DMS153 (cell line): Measurements from ENCODE around the gene CCL4L2.
"Not testable (repeated sequence)": the region's sequence is repeated elsewhere in the genome, so short reads cannot be mapped to it uniquely, and the experiment has no call there.

Experiments used
- DNase-seq: peaks from one replicate; lab custom pipeline; 2025; lab: John Stamatoyannopoulos, UW

Gene CCL4L2

GRCh38 chr17:36210439-36211211 is at the start of gene CCL4L2:
CCL4L2 (plus strand) TSS chr17:36211063.
- not testable (repeated sequence) for DNase-seq

- DNase-seq: not testable (repeated sequence)
Measured at GRCh38 chr17:36168836-36169235, 42.0 kb upstream of the CCL4L2 start.

GRCh38 chr17:36176536-36176935 is 34.3 kb upstream of the CCL4L2 start, which contains the start of gene TBC1D3B:
TBC1D3B (minus strand) TSS chr17:36176636; CDS start chr17:36175050, 1,586 bp downstream.
- DNase-seq: not testable (repeated sequence)

DNA sequence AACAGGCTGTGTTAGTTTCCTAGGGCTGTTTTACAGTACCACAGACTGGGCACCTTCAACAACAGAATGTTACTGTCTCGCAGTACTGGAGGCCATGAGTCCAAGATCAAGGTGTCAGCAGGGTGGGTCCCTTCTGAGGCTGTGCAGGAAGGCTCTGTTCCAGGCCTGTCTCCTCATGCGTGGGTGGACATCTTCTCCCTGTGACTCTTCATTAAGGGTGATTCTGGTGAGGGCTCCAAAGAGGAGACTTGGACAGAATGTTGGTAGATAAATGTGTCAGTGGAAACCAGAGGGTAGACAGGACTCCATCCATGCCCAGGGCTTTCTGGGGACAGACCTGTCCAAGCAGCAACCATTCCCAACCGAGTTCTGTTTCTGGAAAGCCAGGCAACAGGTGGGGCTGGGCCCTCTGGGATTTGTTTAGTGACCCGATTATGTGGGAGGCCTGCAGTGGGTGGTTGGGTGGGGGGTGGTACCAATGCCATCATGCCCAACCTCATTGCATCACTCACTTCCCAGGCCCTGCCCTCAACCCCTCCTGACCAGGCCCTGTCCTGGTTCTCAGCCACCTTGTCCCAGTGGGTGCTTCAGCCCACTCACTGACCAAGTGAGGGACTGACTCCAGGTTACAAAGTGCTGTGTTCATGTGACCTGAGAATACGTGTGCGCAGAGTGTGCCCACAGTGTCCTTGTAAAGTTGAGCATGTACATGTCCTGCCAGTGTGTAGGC is 29.3 kb upstream of the CCL4L2 start:
- DNase-seq: not testable (repeated sequence)

DNA sequence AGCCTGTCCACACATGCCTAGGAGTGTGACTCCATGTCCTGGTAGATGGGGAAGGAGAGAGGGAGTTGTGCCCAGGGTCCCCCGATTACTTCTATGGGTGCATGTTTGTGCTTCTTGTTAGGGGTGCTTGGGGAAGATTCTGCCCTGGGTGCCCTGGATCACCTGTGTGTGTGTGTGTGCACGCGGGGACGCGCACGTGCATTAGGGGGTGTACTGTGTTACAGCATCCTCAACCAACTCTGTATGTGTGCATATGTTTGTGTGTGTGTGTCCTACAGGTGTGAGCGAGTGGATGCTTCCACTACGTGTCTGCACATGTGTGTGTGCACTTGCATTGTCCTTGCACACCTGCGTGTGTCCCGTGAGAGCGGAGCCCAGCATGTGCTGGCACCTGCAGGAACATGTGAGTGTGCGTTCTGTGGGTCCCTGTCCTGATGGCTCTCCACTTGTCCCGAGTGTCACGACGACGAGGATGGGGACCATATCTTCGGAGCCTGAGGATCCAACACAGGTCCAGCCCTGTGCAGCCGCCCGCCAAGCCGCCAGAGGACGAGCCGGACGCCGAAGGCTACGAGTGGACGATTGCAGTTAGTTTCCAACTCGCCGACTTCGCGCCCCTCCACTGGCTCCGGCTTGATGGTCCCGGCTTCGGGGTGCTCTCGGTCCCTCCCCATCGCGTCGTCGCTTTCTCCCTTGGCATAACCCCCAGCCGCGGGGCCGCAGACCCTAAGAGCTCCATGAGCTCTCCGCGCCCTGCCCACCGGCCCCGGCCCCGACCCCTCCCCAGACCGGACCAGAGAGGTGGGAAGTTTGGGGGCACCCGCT is 28.5 kb upstream of the CCL4L2 start:
- no peak for DNase-seq

DNA sequence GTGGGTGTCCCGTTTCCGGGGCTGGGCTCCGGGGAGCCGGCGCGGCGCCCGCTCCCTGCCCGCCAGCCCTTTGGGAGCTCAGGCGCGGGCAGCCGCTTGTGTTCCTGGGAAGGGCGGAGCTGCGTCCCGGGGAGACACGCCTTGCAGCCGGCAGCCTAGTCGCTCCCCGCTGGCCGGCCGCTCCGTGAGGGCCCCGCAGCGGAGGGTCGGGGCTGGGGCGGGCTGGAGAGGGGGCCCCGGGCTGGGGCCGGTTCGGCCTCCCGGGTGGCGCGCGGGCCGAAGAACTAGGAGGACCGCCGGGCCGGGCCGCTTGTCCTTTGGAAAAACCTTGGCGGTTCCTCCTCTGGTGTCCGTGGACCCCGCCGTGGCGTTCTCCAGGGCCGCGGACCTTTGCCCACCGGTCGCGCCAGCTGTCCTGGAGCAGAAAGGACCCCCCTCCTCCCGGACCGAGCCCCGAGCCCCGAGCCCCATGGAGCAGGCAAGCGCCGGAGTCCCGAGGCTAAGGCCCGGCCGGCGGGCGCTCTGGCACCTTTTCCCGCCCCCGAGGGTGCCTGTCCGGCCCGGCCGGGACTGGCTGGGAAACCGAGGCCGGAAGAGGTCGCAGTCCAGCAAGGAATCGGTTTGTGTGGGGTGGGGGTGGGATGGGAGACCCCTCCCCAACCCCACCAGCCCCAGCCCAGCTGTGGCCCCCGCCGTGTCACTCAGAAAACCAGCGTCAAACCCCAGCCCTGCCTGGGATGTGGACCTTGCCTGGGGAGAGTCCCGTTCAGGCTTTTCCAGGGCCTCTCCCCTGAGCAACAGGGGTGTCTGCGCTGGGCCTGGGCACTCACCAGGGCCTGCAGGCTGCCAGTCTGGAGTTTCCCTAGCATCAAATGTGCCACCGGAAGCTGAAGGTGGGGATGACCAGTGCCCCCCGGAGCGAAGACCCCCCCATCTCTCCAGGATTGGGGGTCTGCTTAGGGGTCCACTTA is 27.6 kb upstream of the CCL4L2 start:
- no peak for DNase-seq

- DNase-seq: no peak
Measured at GRCh38 chr17:36184023-36184765, 26.7 kb upstream of the CCL4L2 start.

DNA sequence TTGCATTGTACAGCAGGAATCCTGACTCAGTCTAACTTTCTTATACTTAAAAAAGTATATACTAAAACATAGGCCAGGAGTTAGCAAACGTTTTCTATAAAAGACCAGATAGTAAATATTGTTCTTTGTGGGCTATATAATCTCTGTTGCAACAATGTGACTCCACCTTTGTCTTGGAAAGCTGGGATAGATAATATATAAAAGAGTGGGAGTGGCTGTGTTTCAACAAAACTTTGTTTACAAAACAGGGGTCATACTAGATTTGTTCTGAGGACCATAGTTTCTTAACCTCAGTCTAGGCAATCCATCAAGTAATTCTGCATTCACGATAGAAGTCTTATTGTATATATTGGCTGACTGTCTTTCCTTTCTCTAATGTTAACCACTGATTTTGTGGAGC is 25.4 kb upstream of the CCL4L2 start:
- no peak for DNase-seq

- DNase-seq: not testable (repeated sequence)
Measured at GRCh38 chr17:36186810-36187763, 23.8 kb upstream of the CCL4L2 start.

- DNase-seq: not testable (repeated sequence)
Measured at GRCh38 chr17:36187943-36188665, 22.8 kb upstream of the CCL4L2 start.

DNA sequence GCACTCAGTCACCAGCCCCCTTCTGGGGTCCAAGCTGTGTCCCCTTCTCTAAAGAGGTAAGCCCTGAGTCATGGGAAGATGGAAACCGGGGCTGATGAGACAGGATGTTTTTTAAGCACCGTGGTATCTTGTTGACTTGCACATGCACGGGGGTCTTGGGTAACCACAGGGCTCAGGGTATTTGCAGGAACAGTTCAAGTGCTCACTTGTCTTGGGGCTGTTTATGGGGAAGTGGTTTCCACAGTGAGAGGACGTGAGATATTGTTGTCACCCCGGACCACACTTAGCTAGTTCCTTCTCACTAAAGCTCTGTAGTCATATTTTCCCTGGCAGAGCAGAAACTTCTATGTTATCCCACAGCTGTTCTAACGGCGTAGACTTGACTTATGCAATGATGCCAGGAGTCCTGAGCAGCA is 22.0 kb upstream of the CCL4L2 start:
- DNase-seq: no peak

GRCh38 chr17:36189993-36190392 is 20.9 kb upstream of the CCL4L2 start:
- DNase-seq: not testable (repeated sequence)

- not testable (repeated sequence) for DNase-seq
Measured at GRCh38 chr17:36190549-36191330, 20.1 kb upstream of the CCL4L2 start.

DNA sequence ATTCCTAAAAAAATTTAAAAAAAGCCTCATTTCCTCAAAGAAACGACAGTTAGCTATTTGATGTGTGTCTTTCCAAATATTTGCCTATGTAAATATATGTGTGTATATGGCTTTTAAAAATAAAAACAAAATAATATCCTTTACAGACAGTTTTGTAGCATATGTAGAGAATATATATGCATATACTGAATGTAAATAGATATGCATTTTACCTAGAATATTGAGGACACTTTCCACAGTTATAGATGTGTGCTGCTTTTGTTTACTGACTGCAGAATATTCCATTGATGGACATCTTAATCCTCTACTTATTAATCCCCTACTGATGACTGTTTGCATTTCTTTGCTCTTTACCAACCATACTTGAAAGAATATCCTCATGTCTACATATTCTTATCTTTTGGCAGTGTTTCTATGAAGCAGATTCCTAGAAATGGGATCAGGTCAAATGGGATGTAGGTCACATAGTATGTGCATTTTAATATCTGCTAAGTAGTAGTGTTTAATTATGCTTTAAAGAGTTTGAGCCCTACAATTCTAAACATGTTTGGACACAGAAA is 17.6 kb upstream of the CCL4L2 start:
- DNase-seq: no peak

GRCh38 chr17:36194147-36194831 is 16.6 kb upstream of the CCL4L2 start:
- DNase-seq: not testable (repeated sequence)

GRCh38 chr17:36194832-36195433 is 15.9 kb upstream of the CCL4L2 start:
- DNase-seq: not testable (repeated sequence)
